NK-92 treated with Interleukin-12 subunit alpha and Interleukin-12 subunit beta, amount 100 ng/mL, for 24 hours (cell line): ENCODE results near the gene NDUFC2.
"Not testable (repeated sequence)": the region's sequence is repeated elsewhere in the genome, so short reads cannot be mapped to it uniquely, and the experiment has no call there.

Source experiments
- DNase-seq: peaks from one replicate; lab custom pipeline; 2025; lab: John Stamatoyannopoulos, UW

Gene NDUFC2

GRCh38 chr11:78080084-78080817, 589 bp upstream of the NDUFC2 start:
- no peak for DNase-seq

DNA sequence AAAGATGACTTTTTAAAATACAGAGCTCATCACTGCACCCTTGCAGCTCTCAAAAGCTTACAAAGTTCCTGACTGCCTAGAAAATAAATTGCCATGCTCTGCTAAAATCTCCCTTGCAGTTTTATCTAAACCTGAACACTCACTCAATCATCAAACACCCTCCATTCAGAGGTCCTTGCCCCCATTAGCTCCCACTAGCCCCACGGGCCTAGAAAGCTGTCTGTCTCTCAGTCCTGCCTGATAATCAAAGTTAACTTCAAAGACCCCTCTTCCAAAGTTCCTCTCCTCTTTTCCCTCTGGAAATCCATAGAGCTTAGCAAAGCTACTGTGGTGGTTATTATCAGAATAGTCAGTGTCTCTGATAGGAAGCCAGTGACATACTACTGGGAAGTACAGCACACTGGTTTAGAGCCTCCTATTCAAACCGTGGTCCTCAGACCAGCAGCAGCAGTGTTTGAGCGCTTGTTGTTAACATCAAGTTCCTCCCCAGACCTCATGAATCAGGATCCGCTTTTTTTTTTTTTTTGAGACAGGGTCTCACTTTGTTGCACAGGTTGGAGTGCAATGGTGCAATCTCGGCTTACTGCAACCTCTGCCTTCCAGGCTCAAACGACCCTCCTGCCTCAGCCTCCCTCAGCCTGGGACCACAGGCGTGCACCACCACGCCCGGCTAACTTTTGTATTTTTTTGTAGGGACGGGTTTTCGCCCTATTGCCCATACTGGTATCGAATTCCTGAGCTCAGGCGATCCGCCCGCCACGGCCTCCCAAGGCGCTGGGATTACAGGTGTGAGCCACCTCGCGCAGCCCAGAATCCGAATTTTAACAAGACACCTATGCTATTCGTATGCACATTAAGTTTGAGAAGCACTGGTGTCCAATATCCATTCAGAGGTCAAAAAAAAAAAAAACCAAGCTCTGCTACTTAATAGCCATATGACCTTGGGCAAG, 1.2 kb downstream of the NDUFC2 start:
- DNase-seq = no peak

DNA sequence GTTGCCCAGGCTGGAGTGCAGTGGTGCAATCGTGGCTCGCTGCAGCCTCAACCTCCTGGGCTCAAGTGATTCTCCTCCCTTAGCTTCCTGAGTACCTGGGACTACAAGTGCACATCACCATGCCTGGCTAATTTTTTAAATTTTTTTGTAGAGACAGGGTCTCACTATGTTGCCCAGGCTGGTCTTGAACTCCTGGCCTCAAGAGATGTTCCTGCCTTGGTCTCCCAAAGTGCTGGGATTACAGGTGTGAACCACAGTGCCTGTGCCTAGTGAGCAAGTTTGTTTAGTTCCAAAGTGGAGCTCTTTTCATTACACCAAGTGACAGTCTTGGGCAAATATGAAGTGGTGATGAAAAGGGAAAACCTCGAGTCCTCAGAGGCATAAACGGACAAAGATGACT, 2.1 kb downstream of the NDUFC2 start:
- DNase-seq = not testable (repeated sequence)

- DNase-seq = no peak
Measured at GRCh38 chr11:78076733-78077403, 2.8 kb downstream of the NDUFC2 start.

DNA sequence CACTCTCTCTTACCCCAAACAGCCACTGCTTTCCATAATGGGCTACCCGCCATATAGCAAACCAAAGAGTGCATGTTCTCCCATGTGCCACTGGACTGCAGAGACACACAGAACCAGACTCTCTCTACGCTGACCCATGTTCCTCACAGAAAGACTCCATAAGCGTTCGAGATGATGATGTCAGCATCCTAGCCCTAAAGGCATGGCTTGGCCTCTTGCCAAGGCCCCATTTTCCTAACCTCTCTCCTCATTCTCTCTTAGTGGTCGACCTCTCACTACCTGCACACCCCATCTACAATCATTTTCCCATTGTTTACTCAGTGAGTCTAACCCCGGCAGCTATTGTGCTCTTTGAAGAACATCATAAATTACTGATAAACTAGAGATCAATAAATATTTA, 4.9 kb downstream of the NDUFC2 start:
- DNase-seq = no peak

- DNase-seq = no peak
Measured at GRCh38 chr11:78072455-78072854, 7.2 kb downstream of the NDUFC2 start.

DNA sequence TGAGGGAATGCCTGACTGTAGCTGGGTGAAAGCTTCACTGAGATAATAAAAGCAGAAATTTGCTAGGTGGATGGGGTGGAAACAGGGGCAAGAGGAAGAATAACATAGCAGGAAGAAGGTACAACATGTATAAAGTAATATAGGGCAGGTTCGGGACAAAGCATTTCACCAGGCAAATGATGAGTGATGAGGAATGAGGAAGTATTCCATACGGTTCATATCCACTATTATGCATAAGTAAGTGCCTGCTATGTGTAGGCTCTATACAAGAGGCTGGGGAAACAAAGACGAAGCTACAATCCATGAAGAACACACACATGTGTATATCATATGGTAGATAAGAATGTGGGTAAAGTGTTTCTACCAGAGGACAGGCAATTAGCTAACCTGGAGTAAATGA, 7.9 kb downstream of the NDUFC2 start:
- no peak for DNase-seq

DNA sequence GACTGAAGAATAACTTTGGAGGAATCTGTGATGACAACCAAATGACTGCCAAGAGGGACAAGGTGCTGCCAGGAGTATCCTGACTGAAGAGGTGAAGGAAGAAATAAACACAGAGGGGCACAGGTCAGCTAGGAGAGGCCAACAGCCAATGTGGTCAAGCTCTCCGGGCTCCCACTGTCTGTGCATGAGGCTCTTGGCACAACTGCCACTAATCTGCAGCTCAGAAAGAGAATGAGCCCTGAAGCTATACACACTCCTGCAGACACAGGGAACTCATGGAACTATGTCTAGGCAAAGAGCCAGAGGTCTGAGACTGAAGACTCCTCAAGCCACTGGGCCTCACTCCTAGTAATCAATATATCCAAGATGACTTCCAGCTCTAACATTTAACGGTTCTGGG, 9.0 kb downstream of the NDUFC2 start:
- no peak for DNase-seq

DNA sequence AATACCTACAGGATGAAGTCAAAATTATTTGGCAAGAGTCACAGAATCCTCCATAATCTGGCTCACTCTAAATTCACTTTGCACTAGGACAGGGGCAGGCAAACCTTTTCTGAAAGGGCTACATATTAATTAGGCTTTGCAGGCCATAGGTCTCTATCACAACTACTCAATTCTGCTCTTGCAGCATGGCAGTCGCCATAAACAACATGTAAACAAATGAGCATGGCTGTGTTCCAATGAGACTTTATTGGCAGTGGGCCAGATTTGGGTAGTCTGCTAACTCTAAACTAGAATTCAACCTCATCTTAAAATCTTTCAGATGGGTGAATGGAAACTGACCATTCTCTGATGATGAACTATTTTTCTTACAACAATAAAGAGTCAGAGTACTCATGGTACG, 10.2 kb downstream of the NDUFC2 start:
- DNase-seq = no peak

DNA sequence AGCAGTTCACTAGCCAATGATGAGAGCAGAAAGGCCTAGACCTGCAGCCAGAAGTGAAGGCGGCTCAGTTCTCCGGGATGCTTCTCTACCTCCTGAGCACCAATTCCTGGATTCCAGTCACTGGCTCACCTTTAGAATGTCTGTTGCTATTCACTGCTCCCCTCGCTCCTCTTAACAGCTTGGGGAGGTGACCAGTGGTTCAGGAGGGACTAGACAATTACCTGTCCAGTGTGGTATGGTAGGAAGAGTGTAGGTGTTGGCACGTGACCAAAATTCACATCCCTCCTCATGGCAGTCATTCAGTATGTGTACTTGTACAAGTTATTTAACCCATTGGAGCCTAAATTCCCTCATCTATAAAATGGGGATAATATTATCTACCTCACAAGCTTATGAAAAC, 12.0 kb downstream of the NDUFC2 start:
- no peak for DNase-seq

DNA sequence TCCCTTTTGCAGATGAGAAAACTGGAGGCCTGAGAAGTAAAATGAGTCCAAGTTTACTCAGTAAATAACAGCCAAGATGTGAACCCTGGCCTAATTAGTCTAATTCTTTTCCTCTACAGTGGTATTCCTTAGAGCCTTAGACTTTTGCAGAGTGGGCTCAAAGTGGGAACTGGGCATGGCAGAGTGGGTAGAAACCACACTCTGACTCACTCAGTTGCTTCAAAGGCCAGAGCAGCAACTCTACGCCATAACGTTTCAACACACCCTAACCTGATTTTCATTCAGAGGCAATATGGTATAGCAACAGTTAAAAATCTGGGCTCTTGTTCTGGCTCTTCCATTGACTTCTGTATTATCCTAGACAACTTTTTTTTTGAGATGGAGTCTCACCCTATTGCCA, 13.2 kb downstream of the NDUFC2 start:
- DNase-seq = no peak

- no peak for DNase-seq
Measured at GRCh38 chr11:78065203-78065602, 14.5 kb downstream of the NDUFC2 start.

GRCh38 chr11:78063440-78064181, 16.1 kb downstream of the NDUFC2 start, which contains the start of gene THRSP:
Gene THRSP, plus strand, starts transcription at chr11:78063861. Its CDS starts 21 bp downstream, at chr11:78063882.
- DNase-seq = no peak

DNA sequence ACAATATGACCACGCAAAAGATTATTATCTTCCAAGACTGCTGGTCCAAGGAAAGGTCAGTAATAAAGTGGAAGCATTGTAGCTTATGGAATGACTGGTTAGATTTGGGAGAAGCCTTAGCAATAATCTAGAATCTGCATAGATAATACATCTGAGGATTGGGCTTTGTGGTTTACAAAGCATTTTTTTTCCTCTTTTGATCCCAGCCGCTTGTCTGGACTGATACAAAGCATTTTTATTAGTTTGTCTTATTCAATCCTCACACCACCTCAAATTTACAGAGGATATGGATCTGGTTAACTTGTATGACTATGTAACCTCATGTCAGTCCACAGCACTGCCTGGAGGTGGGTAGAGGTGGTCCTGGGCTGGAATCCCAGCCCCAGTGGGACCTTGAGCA, 17.0 kb downstream of the NDUFC2 start:
- no peak for DNase-seq

GRCh38 chr11:78061921-78062311, 17.7 kb downstream of the NDUFC2 start:
- no peak for DNase-seq

DNA sequence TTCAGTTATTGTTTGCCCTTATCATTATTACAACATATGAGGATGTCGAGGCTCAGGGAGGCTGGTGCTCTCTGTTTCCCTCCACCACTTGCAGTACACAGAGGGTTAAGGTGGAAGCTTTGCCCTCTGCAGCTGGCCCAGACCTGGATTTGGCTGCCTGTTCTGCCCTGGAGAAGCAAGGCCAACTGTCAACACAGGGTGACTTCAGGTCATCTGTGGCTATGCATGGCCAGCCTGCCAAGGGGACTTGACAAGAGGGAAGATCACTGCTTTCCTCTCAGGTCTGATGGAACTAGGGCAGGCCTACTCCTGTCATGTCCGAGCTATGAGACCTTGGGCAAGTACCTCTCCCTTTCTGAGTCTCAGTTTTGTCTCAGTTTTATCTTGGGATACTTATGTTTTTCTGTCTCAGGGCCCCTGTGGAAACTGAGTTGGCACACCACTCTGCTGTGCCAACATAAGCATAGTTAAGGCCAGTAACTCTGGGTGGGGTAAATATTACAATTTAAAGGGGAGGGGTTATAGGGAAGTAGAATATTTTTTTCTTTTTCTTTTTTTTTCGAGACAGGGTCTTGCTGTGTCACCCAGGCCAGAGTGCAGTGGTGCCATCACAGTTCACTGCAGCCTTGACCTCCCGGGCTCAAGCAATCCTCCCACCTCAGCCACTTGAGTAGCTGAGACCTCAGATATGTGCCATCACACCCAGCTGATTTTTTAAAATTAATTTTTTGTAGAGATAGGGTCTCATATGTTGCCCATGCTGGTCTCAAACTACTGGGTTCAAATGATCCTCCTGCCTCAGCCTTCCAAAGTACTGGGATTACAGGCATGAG, 18.4 kb downstream of the NDUFC2 start:
- no peak for DNase-seq

DNA sequence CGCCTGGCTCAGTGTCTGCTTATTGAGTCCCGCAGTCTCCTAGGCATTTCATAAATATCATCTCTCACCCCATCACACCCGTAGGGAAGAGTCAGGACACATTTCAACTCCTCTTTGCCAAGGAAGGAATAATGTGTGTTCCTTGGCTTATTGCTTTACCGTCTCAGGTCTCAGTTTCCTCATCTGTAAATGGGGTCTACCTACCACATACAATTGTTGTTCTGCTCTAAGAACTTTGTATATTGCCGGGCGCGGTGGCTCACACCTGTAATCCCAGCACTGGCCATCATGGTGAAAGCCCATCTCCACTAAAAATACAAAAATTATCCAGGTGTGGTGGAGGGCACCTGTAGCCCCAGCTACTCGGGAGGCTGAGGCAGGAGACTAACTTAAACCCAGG, 19.1 kb downstream of the NDUFC2 start:
- DNase-seq = no peak

DNA sequence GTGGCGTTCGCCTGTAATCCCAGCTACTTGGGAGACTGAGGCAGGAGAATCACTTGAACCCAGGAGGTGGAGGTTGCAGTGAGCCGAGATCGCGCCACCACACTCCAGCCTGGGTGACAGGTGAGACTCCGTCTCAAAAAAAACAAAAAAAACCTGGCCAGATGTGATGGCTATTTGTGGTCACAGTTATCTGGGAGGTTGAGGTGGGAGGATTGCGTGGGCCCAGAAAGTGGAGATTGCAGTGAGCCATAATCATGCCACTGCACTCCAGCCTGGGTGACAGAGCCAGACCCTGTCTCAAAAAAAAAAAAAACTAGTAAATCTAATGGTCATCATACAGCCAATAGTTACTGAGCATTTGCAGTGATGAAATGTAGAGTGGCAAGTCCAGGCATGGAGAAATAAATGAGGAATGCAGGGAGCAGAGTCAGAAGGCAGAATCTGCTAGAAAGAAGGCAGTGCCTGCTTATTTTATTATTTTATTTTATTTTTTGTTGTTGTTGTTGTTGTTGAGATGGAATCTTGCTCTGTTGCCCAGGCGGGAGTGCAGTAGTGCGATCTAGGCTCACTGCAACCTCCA, 19.8 kb downstream of the NDUFC2 start:
- DNase-seq = not testable (repeated sequence)

DNA sequence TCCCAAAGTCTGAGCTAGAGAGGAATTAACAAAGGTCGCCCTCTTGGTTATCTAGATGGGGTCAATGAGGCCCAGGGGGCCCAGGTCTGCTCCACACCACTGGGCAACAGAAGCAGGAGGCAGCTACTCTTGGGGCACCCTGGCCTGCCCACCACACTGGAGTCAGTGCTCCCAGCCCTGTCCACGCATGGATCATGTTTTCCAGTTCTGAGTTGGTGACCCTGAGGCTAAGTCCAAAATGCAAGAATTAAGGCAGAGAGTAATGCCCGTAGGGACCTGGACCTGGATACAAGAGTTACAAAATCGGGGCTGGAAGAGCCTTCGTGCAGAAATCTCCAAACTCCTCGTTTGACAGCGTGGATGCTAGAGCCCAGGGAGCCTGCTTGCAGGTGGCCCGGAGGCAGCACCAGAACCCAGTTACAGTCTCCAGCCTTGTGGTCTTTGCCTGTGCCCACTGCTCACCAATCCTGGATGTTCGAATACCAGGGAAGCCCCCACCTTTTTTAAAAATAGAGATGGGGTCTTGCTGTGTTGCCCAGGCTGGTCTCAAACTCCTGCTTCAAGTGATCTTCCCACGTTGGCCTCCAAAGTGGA, 22.1 kb downstream of the NDUFC2 start:
- no peak for DNase-seq

- no peak for DNase-seq
Measured at GRCh38 chr11:78056093-78056492, 23.6 kb downstream of the NDUFC2 start.
